GM21619 (cell line): Measurements from ENCODE around the gene SCGB1C2.
"Not testable (repeated sequence)": the region's sequence is repeated elsewhere in the genome, so short reads cannot be mapped to it uniquely, and the experiment has no call there.

ENCODE experiments used
- ATAC-seq: cut with Tn5 transposase; IDR thresholded peaks from one replicate; pipeline ENCODE4 v1.9.1; 2021; ENCODE audit not compliant: unreplicated experiment

The SCGB1C2 gene

GRCh38 chr17:148757-149156 lies 11.4 kb downstream of the SCGB1C2 start:
- ATAC-seq = no peak

- ATAC-seq = no peak
Observed at GRCh38 chr17:149231-149630, 11.9 kb downstream of the SCGB1C2 start.

- ATAC-seq = no peak
Observed at GRCh38 chr17:149897-150584, 12.7 kb downstream of the SCGB1C2 start.

DNA sequence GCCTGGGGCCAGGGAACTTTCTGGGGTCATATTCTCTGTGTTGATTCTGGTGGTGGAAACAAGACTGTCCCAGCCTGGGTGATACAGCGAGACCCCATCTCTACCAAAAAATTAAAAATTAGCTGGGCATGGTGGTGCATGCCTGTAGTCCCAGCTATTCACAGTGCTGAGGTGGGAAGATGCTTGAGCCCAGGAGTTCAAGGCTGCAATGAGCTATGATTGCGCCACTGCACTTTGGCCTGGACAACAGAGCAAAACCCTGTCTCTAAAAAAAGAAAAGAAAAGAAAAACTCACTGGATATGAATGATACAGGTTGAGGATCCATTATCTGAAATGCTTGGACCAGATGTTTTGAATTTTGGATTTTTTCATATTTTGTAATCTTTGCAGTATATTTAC lies 13.6 kb downstream of the SCGB1C2 start:
- no peak for ATAC-seq

DNA sequence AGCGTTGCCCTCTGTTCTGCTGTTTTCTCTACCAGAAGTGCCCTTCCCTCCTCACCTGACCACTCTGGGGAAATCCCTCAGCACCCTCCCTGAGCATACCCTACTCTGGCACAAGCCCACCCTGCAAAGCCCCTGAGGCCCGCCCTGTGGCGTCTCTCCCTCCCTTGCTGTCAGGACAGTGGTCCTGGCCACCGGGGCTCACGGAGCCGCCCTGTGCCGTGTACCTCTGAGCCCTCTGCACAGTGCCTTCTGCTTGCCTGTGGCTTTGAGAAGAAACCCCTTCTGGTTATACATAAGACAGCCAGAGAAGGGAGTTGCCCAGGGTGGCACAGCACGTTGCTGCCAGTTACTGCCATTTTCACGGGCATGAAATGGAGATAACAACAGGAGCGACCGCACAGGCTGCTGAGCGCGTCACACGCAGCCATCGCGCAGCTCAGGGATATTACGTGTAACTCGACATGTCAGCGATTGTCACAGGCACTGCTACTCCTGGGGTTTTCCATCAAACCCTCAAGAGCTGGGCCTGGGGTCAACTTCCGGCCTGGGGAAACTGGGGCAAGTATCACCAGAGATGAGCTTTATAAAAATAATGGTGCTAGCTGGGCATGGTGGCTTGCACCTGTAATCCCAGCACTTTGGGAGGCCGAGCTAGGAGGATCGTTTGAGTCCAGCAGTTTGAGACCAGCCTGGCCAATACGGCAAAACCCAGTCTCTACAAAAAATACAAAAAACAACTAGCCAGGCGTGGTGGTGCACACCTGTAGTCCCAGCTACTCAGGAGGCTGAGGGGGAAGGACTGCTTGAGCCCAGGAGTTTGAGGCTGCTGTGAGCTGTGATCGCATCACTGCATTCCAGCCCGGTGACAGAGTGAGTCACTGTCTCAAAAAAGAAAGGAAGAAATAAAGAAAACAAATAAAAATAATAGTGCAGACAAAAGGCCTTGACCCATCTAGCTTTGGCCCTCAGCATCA lies 14.8 kb downstream of the SCGB1C2 start:
- ATAC-seq = no peak

GRCh38 chr17:152860-153420 lies 15.6 kb downstream of the SCGB1C2 start:
- ATAC-seq = no peak

DNA sequence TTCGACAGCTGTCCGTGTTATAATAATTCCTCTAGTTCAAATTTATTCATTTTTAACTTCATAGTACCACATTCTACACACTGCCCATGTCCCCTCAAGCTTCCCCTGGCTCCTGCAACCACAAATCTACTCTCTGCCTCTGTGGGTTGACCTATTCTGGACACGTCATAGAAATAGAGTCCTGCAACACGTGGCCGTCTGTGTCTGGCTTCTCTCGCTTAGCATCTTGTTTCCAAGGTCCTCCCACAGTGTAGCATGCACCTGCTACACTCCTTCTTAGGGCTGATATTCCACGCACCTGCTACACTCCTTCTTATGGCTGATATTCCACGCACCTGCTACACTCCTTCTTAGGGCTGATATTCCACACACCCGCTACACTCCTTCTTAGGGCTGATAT lies 16.5 kb downstream of the SCGB1C2 start:
- no peak for ATAC-seq

- ATAC-seq = no peak
Observed at GRCh38 chr17:155576-155975, 18.2 kb downstream of the SCGB1C2 start.

DNA sequence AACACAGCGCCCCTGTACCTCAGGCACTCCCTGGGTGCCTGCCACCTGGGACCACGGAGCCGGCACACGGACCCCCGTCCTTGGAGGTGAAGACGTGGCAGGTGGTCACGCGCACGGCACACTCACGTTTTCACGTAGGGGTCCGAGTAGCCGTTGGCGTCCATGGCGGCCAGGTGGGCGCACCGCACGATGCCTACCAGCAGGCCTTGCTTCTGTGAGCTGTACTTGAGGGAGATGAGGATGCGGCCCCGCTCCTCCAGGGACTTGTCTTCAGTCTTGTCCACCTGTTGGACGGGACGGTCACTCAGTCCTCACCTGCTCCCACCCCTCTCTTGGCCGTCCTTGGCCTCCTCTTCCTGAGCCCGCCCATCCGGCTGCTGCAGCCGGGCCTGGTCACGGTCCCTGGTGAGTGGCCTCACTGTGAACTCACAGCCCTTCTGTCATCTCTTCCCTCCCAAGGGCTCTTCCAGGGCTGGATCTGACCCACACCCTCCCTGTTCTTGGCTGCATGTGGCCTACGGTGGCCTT lies 18.8 kb downstream of the SCGB1C2 start:
- no peak for ATAC-seq

DNA sequence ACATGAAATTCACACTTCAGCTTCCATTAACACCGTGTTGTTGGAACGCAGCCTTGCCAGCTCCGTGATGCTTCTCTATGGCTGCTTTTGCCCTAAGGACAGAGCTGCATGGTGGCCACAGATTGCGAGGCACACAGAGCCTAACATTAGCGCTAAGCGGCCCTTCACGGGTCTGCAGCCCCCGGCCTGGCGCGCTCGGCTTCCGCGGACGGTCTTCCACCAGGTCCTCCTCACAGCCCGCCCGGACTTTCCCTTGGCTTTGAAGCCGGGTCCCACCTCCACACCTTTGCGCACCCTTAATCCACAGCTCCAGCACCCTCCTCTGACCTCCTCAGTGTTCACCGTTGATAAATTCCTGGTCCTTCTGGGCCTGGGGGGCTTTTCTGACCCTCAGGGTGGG lies 19.6 kb downstream of the SCGB1C2 start:
- no peak for ATAC-seq

DNA sequence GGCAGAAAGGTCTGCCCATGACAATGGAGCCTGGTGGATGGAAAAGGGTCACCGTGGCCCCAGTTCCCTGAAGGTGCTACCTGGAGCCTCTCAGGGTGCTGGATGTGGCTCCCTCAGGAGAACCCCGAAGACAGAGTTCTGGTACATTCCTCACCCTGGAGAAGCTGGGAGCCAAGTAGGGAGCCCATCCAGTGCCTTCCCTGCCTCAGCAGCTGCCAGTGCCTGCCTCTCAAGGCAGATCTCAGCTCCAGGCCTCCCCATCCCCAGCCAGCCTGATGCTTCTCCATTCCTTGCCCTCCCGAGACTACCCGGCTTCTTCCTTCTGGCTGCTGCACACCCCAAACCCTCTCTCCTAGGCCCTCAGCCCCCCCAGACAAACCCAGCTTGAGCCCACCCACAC lies 20.5 kb downstream of the SCGB1C2 start:
- ATAC-seq = no peak

DNA sequence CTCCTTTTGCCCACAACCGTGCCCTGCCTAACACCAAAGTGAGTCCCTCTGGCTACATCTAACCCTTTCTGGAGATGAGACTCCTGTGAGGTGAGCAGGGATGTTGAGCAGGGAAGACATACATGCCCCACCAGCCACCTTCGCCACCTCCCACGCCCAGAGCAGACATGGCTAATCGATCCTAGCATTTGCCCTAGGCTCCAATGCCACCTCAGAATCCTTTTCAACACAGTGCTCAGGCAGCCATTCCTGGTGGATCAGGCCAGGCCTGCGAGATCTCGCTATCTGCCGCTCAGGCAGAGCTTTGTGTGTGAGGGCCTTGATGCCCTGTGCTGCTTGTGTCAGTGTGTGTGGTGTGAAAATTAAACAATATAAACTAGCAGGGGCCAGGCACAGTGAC lies 21.0 kb downstream of the SCGB1C2 start:
- ATAC-seq = no peak

DNA sequence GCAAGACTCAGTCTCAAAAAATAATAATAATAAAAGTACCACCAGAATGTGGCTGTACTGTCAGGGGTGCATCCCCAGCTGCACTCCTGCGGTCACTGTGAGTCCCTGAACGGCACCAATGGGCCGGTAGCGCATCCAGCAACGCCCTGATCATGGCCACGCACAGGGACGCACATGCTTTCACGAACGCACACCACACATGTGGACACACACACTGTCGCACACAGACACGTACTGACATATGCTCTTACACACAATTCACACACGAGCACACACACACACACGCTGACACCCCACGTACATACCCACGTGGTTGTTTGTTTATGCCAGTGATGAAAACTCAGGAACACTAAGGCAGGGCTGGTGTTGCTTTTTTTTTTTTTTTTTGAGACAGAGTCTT lies 22.2 kb downstream of the SCGB1C2 start:
- no peak for ATAC-seq

DNA sequence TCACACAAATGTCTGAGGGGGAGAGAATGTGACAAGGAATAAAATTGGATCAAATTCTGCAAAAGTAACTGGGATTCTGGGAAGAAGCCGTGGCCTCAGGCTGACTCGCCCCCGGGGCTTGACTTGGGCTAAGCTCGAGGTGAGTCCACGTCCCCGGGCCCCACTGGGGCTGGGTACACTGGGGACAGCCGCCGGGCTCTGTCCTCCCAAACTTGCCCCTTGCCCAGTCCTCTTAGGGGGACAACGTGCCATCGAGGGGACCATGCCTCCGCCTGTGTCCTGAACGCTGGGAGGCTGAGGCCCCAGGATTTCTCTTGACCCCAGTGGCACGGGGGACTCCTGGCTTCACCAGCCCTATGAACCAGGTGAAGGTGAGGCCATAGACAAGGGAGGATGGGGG lies 23.0 kb downstream of the SCGB1C2 start:
- ATAC-seq = no peak

- no peak for ATAC-seq
Observed at GRCh38 chr17:161481-161880, 24.1 kb downstream of the SCGB1C2 start.

GRCh38 chr17:162689-163088 lies 25.3 kb downstream of the SCGB1C2 start:
- ATAC-seq = no peak

DNA sequence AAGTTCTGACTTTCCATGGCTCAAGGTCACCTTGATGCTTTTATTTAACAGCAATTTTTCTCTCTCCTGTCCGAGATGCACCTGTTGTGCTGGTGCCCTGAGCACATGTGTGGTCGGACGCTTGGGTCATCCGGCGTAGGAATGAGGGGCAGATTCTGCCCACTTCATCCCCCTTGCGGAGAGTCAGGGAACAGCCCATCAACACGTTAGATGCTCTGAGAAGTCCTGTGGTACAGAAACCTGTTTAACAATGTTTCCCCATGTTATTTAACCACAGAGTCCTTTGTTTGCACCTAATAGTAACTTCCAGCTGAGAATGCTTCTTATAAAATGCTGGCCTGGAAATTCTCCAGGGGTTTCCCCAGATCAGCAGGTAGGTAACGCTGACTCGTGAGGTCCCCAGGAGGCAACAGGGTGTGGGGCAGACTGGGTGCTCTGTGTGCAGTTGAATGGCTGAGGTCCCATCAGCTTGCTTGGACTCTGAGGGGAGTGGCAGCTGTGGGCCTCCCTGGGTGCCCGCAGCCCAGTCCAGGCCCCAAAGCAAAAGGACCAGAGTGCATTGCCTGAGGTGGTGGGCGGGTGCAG lies 26.2 kb downstream of the SCGB1C2 start:
- ATAC-seq = no peak

DNA sequence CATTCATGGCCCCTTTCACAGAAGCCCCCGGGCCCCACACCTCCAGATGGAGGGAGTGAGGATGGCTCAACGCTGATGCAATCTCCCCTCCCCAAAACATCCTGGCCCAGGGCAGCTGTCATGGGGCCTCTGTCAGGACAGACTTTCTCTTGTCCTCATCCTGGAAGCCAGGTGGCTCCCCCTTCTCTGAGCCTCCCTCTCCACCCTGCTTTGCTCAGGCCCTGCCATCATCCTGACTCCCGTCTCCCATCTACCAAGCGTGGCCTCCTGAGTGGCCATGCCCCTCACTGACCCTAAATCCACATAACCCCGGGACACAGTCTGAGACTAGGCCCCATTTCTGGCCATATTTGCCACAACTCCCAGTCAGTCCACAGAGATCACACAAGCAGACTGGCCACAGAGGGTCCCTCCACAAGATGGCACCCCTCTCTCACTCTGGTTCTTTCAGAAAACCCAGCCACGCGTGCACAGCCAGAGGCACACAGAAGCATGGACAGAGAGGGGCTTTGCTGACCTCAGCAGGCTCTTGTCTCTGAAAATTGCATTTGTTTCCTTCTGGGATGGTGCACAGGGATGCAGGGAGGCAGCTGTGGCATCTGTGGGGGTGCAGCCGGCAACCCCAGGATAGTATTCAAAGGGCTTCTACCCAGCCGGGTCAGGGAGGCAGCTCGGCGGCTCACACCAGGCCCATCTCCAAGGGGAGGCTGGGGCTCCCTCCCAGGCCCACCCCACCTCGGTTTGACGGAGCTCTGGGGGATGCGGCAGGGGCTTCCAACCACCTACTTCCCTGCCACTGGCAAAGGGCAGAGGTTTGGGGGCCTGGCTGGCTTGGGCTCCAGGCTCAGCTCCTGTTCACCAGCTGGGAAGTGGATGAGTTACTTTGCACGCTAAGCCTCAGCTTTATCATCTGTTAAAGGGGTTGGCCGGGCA lies 27.2 kb downstream of the SCGB1C2 start:
- ATAC-seq = no peak

DNA sequence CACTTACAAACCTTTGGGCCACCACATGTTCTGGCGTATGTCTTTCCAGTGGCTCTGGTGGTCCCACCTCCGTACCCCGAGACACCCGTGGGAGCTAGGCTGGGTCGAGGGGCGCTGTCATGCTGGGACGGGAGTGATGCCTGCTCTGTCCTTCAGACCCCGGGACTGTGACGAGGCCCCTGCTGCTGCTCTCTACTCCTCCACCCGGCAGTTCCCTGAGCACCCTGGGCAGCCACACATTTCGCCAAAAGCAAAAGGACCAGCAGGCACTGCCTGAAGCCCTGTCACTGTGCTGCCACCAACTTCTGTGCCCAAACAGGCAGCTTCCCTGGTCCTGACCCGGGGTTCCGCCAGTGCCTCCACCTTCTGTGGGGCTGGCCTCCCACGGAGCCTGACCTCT lies 28.6 kb downstream of the SCGB1C2 start:
- ATAC-seq = no peak

DNA sequence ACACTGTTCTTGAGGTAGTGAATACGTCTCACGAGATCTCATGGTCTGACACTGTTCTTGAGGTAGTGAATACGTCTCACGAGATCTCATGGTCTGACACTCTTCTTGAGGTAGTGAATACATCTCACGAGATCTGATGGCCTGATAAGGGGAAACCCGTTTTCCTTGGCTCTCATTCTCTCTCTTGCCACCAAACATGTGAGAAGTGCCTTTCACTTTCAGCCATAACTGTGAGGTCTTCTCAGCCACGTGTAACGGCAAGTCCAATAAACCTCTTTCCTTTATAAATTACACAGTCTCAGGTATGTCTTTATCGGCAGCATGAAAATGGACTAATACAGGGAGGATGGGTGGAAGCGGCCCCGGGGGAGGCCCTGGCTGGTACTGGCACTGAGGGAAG lies 31.2 kb downstream of the SCGB1C2 start:
- ATAC-seq = not testable (repeated sequence)
